ENCODE data around the gene OR10A5.
"Not testable (repeated sequence)": the region's sequence is repeated elsewhere in the genome, so short reads cannot be mapped to it uniquely, and the experiment has no call there.

OR10A5 gene

DNA sequence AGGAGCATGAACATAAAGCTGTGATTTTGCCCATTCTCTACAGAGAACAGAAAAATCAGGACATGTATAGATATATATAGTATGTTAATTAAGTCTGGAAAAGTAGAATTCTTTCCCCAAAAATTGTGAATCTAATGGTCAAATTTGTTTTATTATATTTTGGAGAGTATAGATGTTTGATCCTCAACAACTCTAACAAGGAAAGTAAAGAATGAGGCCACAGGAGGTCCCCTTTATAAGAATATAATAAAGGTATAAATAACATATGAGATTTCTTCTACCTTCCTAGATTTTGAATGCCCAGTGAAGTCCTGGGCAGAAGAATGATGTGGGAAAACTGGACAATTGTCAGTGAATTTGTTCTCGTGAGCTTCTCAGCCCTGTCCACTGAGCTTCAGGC lies 30.8 kb downstream of the OR10A5 start, which contains the start of gene OR10A4:
OR10A4 (plus strand) TSS at position 301 of the 400 bp plus-strand sequence; CDS start at position 324, 23 bp downstream.
- DNase-seq = no peak

DNA sequence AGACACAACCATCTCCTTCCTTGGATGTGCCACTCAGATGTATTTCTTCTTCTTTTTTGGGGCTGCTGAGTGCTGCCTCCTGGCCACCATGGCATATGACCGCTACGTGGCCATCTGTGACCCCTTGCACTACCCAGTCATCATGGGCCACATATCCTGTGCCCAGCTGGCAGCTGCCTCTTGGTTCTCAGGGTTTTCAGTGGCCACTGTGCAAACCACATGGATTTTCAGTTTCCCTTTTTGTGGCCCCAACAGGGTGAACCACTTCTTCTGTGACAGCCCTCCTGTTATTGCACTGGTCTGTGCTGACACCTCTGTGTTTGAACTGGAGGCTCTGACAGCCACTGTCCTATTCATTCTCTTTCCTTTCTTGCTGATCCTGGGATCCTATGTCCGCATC lies 31.4 kb downstream of the OR10A5 start:
- DNase-seq = no peak

DNA sequence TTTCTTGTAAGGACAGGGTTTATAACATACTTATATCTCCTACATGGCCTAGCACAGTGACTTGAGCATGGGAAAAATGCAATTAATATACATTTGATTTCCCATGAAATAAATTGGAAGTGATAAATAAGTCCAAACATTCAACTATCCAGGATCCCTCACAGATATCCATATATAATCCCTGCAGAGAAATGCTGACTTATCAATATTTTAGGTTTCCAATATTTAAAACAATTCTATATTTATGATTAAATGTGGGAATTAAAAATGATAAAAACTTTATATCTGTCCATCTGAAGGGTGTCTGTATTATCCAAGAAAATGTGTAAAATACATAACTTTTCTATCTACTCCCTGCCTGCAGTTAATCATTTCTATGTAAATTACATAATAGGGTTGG lies 37.3 kb downstream of the OR10A5 start:
- DNase-seq = no peak

GRCh38 chr11:6887711-6888110 lies 42.2 kb downstream of the OR10A5 start:
- not testable (repeated sequence) for DNase-seq

GRCh38 chr11:6888830-6889229 lies 43.3 kb downstream of the OR10A5 start:
- no peak for DNase-seq

DNA sequence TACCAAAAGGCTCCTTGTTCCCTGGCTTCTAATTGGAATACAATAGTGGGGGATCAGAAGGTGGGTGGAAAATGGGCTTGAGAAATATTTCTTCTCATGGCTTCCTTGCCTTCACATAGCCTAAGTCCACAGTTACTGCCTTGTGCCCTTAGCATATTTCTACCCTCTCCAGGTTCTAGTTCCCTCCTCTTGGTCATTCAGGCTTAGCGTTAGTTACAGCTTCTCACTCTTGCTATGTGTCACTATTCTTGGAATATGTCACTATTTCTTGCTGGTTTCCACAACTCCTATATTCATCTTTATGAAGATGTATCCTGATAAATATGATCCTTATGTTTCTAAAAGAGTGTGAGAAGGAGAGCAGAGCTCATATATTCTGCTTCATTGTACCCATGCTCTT lies 44.4 kb downstream of the OR10A5 start:
- DNase-seq = no peak

GRCh38 chr11:6892400-6892799 lies 46.9 kb downstream of the OR10A5 start, which contains the start of gene OR2D2:
OR2D2 (minus strand) TSS chr11:6892500; CDS start chr11:6892500, 0 bp downstream.
- no peak for DNase-seq

DNA sequence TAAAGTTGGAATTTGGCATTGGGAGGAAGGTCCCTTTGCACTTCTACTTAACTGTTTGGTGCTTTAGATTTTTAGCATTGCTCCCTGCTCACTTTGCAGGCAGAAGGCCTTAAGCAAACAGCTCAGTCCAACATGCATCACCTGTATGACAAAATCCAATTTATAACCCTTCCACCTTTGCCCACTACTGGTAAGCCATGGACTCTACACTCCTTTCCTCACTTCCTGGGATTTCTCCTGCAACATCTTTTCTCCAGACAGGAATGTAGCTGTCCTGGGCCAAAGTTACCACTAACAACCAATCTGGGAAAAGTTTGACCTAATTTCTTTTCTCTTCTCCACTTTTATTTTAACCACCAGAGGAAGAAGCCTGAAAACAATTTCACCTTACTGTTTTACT lies 48.6 kb downstream of the OR10A5 start:
- DNase-seq = no peak

GRCh38 chr11:6895010-6895409 lies 49.5 kb downstream of the OR10A5 start:
- no peak for DNase-seq
